Gastrocnemius medialis (tissue), 4 donors: ENCODE data around the gene ADAM19.

Experiments used
- CTCF ChIP-seq, 5 experiments: fragments of 450-650 bp in 3 of 5; fragments of 200-600 bp in 2 of 5; sonication (generic) in 2 of 5; IDR thresholded peaks in 4 of 5; conservative IDR thresholded peaks in 1 of 5; 1 replicate in 4 of 5; 2 replicates in 1 of 5; pipeline ENCODE4 v1.5.1; 2016 to 2019; ENCODE audit warnings: antibody characterized with exemption in 5 of 5, mild to moderate bottlenecking in 3 of 5, moderate library complexity in 3 of 5
- POLR2A ChIP-seq, 2 donors: fragments of 450-650 bp; IDR thresholded peaks; one replicate each; pipeline ENCODE4 v1.6.1; 2017; ENCODE audit warnings: antibody characterized with exemption in 2 of 2, mild to moderate bottlenecking in 2 of 2, moderate library complexity in 2 of 2

- TF ChIP-seq CTCF (IDR thresholded peaks at IDR 0.05 in 4 of 5, conservative IDR thresholded peaks at IDR 0.05 in 1 of 5) (no peak), POLR2A (IDR thresholded peaks at IDR 0.05) (no peak)
Observed at GRCh38 chr5:157581901-157582300, 6.3 kb upstream of the ADAM19 start.
